Kidney glomerular epithelial cell (primary cell): ENCODE measurements around the gene C22orf23.

Experiments
- DNase-seq: peaks from one replicate; lab custom pipeline; 2025; lab: John Stamatoyannopoulos, UW

Gene C22orf23

GRCh38 chr22:37896939-37897338 is 56.5 kb downstream of the C22orf23 start:
- DNase-seq = no peak

GRCh38 chr22:37896181-37896592 is 57.2 kb downstream of the C22orf23 start:
- DNase-seq = no peak

DNA sequence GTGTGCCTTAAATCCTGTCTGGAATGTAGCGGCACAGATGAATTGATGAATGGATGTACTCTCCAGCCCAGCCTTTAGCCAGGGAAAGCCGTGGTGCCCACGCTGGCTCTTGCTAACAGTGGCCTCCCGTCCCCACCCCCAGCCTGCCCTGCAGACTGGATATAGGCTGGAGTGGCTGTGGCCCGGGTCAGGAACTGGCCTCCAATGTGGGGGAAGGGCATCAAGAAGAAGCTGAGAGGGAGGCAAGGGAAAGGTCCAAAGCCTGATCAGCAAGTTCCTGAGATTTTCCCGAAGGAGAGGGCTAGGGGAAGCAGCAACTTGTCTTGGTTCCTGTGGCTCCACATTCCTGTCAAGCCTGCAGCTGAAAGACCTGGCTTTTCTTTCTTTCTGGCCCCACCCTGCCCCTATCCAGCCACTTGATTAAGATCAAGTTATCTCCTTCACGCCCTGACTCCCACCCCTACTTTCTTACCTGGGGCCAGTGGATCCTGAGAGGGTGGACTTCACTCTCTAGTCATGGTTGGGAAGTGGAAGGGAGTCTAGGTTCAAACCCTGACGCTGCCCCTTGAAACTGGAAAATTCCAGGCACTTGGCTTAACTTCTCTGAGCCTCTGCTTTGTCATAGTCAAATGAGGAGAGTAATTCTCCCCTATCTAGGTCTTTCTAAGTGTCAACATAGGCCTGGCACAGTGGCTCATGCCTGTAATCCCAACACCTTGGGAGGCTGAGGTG is 58.3 kb downstream of the C22orf23 start:
- DNase-seq = no peak

GRCh38 chr22:37893583-37893983 is 59.8 kb downstream of the C22orf23 start:
- no peak for DNase-seq
